H9 (cell line): ENCODE data around the gene USB1. TPM values are rescaled to one million over a fixed set of nuclear protein-coding genes. Genes with fewer than 3 reads are reported as not detected.

Experiments
- DNase-seq: peaks from one replicate; pipeline ENCODE4 v3.0.0-alpha.2; 2017
- H2AFZ ChIP-seq: one replicate; pipeline ENCODE4 v1.6.1; 2013; ENCODE audit warnings: mild to moderate bottlenecking, low read length, control low read depth, moderate library complexity
- H2AK5ac ChIP-seq: 2 replicates; pipeline ENCODE4 v1.6.1; 2013; ENCODE audit warnings: low read length, control low read depth, mixed read lengths; ENCODE audit not compliant: insufficient read length
- H2BK120ac ChIP-seq: one replicate; pipeline ENCODE4 v1.6.1; 2013; ENCODE audit warnings: low read depth, mild to moderate bottlenecking, low read length, control low read depth, inconsistent platforms; ENCODE audit not compliant: poor library complexity, severe bottlenecking
- H2BK12ac ChIP-seq: 2 replicates; pipeline ENCODE4 v1.6.1; 2013; ENCODE audit warnings: low read length, control low read depth, mixed read lengths, low read depth; ENCODE audit not compliant: insufficient read length
- H2BK15ac ChIP-seq: 2 replicates; pipeline ENCODE4 v1.6.1; 2013; ENCODE audit warnings: low read depth, low read length, control low read depth
- H2BK20ac ChIP-seq: one replicate; pipeline ENCODE4 v1.6.1; 2013; ENCODE audit warnings: low read depth, mild to moderate bottlenecking, low read length, control low read depth, inconsistent platforms; ENCODE audit not compliant: poor library complexity, severe bottlenecking
- H2BK5ac ChIP-seq: 2 replicates; pipeline ENCODE4 v1.6.1; 2013; ENCODE audit warnings: low read length, control low read depth, mixed read lengths; ENCODE audit not compliant: insufficient read length
- H3K14ac ChIP-seq: 2 replicates; pipeline ENCODE4 v1.6.1; 2013; ENCODE audit warnings: low read length, control low read depth; ENCODE audit not compliant: insufficient read depth
- H3K18ac ChIP-seq: 2 replicates; pipeline ENCODE4 v1.6.1; 2013; ENCODE audit warnings: low read depth, mild to moderate bottlenecking, mixed read lengths, low read length, control low read depth; ENCODE audit not compliant: insufficient read length
- H3K23ac ChIP-seq: 2 replicates; pipeline ENCODE4 v1.6.1; 2013; ENCODE audit warnings: low read length, control low read depth, mixed read lengths, low read depth; ENCODE audit not compliant: insufficient read length
- H3K23me2 ChIP-seq: 2 replicates; pipeline ENCODE4 v1.6.1; 2013; ENCODE audit warnings: low read depth, mild to moderate bottlenecking, mixed read lengths, low read length, control low read depth; ENCODE audit not compliant: insufficient read length, poor library complexity, severe bottlenecking
- H3K27ac ChIP-seq: 2 replicates; pipeline ENCODE4 v1.5.1; 2013; ENCODE audit warnings: low read length, control low read depth, mixed read lengths, low read depth; ENCODE audit not compliant: insufficient read length
- H3K27me3 ChIP-seq: 2 replicates; pipeline ENCODE4 v1.6.1; 2013; ENCODE audit warnings: low read length, control low read depth, inconsistent platforms; ENCODE audit not compliant: insufficient read depth
- H3K4ac ChIP-seq: 2 replicates; pipeline ENCODE4 v1.6.1; 2013; ENCODE audit warnings: low read depth, mild to moderate bottlenecking, control low read depth, inconsistent platforms, low read length, moderate library complexity
- H3K4me1 ChIP-seq: 2 replicates; pipeline ENCODE4 v1.6.1; 2013; ENCODE audit warnings: low read length, control low read depth, inconsistent platforms; ENCODE audit not compliant: insufficient read depth
- H3K4me2 ChIP-seq: 2 replicates; pipeline ENCODE4 v1.6.1; 2013; ENCODE audit warnings: low read length, control low read depth, mixed read lengths; ENCODE audit not compliant: insufficient read length, insufficient read depth
- H3K56ac ChIP-seq: 2 replicates; pipeline ENCODE4 v1.6.1; 2013; ENCODE audit warnings: low read depth, mild to moderate bottlenecking, mixed read lengths, low read length, control low read depth; ENCODE audit not compliant: insufficient read length
- H3K79me1 ChIP-seq: 2 replicates; pipeline ENCODE4 v1.6.1; 2013; ENCODE audit warnings: low read depth, mild to moderate bottlenecking, moderate library complexity, low read length, control low read depth, inconsistent platforms; ENCODE audit not compliant: insufficient read depth, poor library complexity, severe bottlenecking
- H3K79me2 ChIP-seq: 2 replicates; pipeline ENCODE4 v1.6.1; 2013; ENCODE audit warnings: low read length, control low read depth, inconsistent platforms; ENCODE audit not compliant: insufficient read depth
- H3K9ac ChIP-seq: 2 replicates; pipeline ENCODE4 v1.6.1; 2013; ENCODE audit warnings: low read length, control low read depth, mixed read lengths; ENCODE audit not compliant: insufficient read length; ENCODE audit errors: extremely low read depth
- H3K9me3 ChIP-seq: one replicate; pipeline ENCODE4 v1.6.1; 2013; ENCODE audit warnings: low read depth, low read length, inconsistent platforms; ENCODE audit not compliant: control insufficient read depth
- H3T11ph ChIP-seq: one replicate; pipeline ENCODE4 v1.6.1; 2013; ENCODE audit warnings: mild to moderate bottlenecking, low read length, control low read depth, inconsistent platforms
- H4K20me1 ChIP-seq: one replicate; pipeline ENCODE4 v1.6.1; 2013; ENCODE audit not compliant: control insufficient read depth, insufficient read length, insufficient read depth
- H4K5ac ChIP-seq: 2 replicates; pipeline ENCODE4 v1.6.1; 2013; ENCODE audit warnings: low read depth, mild to moderate bottlenecking, mixed read lengths, low read length, control low read depth; ENCODE audit not compliant: insufficient read length
- H4K8ac ChIP-seq: replicated peaks from 2 replicates; pipeline ENCODE4 v1.6.1; 2013; ENCODE audit warnings: low read length, control low read depth, mixed read lengths, low read depth; ENCODE audit not compliant: insufficient read length
- H4K91ac ChIP-seq: 2 replicates; pipeline ENCODE4 v1.6.1; 2013; ENCODE audit warnings: low read depth, mild to moderate bottlenecking, moderate library complexity, mixed read lengths, low read length, control low read depth; ENCODE audit not compliant: insufficient read length
- H3K27ac Mint-ChIP-seq, 3 experiments: 2 replicates in 2 of 3; 3 replicates in 1 of 3; pipeline ENCODE4 v1.8.0; 2020 to 2021; ENCODE audit warnings: mixed read lengths in 3 of 3, mild to moderate bottlenecking in 1 of 3, moderate library complexity in 1 of 3
- H3K27me3 Mint-ChIP-seq: 2 replicates; pipeline ENCODE4 v1.8.0; 2021; ENCODE audit warnings: low read depth, mild to moderate bottlenecking, moderate library complexity, mixed read lengths
- H3K36me3 Mint-ChIP-seq, 3 experiments: 2 replicates in 2 of 3; 3 replicates in 1 of 3; pipeline ENCODE4 v1.8.0; 2020 to 2021; ENCODE audit warnings: low read depth in 3 of 3, mixed read lengths in 3 of 3; ENCODE audit not compliant: insufficient read depth in 1 of 3
- H3K4me1 Mint-ChIP-seq, 2 experiments: 2 replicates each; pipeline ENCODE4 v1.8.0; 2020; ENCODE audit warnings: mixed read lengths in 2 of 2
- H3K4me3 Mint-ChIP-seq, 2 experiments: 2 replicates in 1 of 2; 3 replicates in 1 of 2; pipeline ENCODE4 v1.8.0; 2020 to 2021; ENCODE audit warnings: mild to moderate bottlenecking in 2 of 2, mixed read lengths in 2 of 2, moderate library complexity in 1 of 2
- H3K9me3 Mint-ChIP-seq, 2 experiments: 2 replicates in 1 of 2; 3 replicates in 1 of 2; pipeline ENCODE4 v1.8.0; 2020; ENCODE audit warnings: mild to moderate bottlenecking in 2 of 2, mixed read lengths in 2 of 2, moderate library complexity in 1 of 2
- CTCF ChIP-seq: fragments of 200-600 bp; sonication (generic); conservative IDR thresholded peaks from 3 replicates; pipeline ENCODE4 v1.8.0; 2021; ENCODE audit warnings: antibody characterized with exemption, mild to moderate bottlenecking
- WGBS: extraction: QIAGEN DNeasy Blood & Tissue Kit; methylation state at CpG from one replicate; pipeline ENCODE4 v1.1.7; 2013; ENCODE audit warnings: missing lambda C conversion rate, low lambda C conversion rate, mixed read lengths; ENCODE audit not compliant: insufficient read length; ENCODE audit errors: extremely low coverage; 5-methylcytosine and 5-hydroxymethylcytosine counted together
- total RNA-seq: library from RNA; stranded (reverse); gene quantifications from 2 replicates; pipeline ENCODE4 v1.2.1, GENCODE V29; 2021

Gene USB1
- total RNA-seq, 1 experiment from 2014 or later: 65.0 TPM

- no peak overlapping the region for H3K27ac Mint-ChIP-seq
- H2BK120ac ChIP-seq: no peak overlapping the region
- H3T11ph ChIP-seq: no peak overlapping the region
- H2BK20ac ChIP-seq: no peak overlapping the region
- no peak overlapping the region for H3K4ac ChIP-seq
- H3K4me1 Mint-ChIP-seq: peaks cover 1 to 6% of the 10 kb centered on the region in 2 experiments; a peak in 2 of 4 replicates
- no peak for DNase-seq
- H3K9me3 ChIP-seq: no peaks in the 10 kb centered on the region
- no peak overlapping the region for H3K4me3 Mint-ChIP-seq
- H3K23me2 ChIP-seq: no peaks in the 10 kb centered on the region
- no peak overlapping the region for H4K8ac ChIP-seq
- H3K9me3 Mint-ChIP-seq: no peaks in the 10 kb centered on the region; a peak in 1 of 5 replicates
- H3K4me1 ChIP-seq: no peaks in the 10 kb centered on the region
- H2BK5ac ChIP-seq: no peak overlapping the region
- WGBS: no CpG with 5 or more reads among the region's 20 CpGs
- no peak overlapping the region for H3K27ac ChIP-seq
- H4K91ac ChIP-seq: no peak overlapping the region
- H3K79me2 ChIP-seq: no peaks in the 10 kb centered on the region
- H4K20me1 ChIP-seq: no peaks in the 10 kb centered on the region
- TF ChIP-seq CTCF: no peak
- H3K18ac ChIP-seq: no peak overlapping the region
- H3K9ac ChIP-seq: no peak overlapping the region
- H3K56ac ChIP-seq: no peak overlapping the region
- no peak overlapping the region for H3K4me2 ChIP-seq
- no peak overlapping the region for H3K23ac ChIP-seq
- no peak overlapping the region for H2AFZ ChIP-seq
- no peak overlapping the region for H3K14ac ChIP-seq
- H4K5ac ChIP-seq: no peak overlapping the region
- no peaks in the 10 kb centered on the region for H3K27me3 ChIP-seq
- H3K79me1 ChIP-seq: no peaks in the 10 kb centered on the region
- H2AK5ac ChIP-seq: no peak overlapping the region
- no peak overlapping the region for H2BK15ac ChIP-seq
- peaks cover 13 to 57% (median 47%) of the 10 kb centered on the region in 3 experiments for H3K36me3 Mint-ChIP-seq
- H2BK12ac ChIP-seq: no peak overlapping the region
- H3K27me3 Mint-ChIP-seq: no peaks in the 10 kb centered on the region
Measured at GRCh38 chr16:58038219-58038641, 37.0 kb downstream of the USB1 start.
